ENCODE results near the gene SMIM27. TPM values are rescaled to one million over a fixed set of nuclear protein-coding genes. Genes with fewer than 3 reads are reported as not detected.

SMIM27 gene
- total and polyA plus RNA-seq, 2 experiments from 2014 or later, result 3.4 to 106 TPM

DNA sequence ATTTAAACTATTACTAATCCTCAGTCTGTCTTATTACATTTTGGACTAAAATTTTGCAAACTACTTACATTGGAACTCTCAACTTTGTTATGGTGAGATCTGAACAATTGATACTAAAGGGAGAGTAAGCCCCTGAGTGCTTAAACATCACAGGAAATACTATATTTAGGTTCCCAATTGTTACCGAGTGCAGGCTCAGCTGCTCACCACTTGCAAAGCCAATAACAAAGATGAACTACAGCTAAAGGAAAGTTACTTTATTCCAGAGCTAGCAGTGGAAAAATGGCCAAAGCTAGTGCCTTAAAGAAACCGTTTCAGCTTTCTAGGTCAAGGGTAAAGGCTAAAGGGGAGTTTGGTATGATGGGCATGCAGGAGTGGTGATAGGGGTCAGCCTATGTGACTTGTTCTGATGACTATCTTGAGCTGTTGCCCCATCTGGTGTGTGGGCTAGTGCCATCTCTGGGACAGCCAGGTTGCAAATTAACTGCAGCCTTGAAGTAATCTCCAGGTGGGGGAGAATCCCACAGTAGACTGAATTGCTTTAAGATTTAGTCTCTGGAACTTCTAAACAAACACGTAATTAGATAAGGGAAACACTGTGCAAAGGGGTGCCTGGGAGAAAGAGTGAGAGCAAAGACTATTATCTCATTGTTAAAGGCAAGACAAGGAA is 28.6 kb downstream of the SMIM27 start (continued):
- TF ChIP-seq, protein P1, sequence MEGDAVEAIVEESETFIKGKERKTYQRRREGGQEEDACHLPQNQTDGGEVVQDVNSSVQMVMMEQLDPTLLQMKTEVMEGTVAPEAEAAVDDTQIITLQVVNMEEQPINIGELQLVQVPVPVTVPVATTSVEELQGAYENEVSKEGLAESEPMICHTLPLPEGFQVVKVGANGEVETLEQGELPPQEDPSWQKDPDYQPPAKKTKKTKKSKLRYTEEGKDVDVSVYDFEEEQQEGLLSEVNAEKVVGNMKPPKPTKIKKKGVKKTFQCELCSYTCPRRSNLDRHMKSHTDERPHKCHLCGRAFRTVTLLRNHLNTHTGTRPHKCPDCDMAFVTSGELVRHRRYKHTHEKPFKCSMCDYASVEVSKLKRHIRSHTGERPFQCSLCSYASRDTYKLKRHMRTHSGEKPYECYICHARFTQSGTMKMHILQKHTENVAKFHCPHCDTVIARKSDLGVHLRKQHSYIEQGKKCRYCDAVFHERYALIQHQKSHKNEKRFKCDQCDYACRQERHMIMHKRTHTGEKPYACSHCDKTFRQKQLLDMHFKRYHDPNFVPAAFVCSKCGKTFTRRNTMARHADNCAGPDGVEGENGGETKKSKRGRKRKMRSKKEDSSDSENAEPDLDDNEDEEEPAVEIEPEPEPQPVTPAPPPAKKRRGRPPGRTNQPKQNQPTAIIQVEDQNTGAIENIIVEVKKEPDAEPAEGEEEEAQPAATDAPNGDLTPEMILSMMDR (conservative IDR thresholded peaks at IDR 0.05; ENCODE audit: low read depth in 2 of 2), result no peak
- TF ChIP-seq NANOG (IDR thresholded peaks at IDR 0.05; ENCODE audit: borderline replicate concordance), result no peak
- no peak for TF ChIP-seq JUNB (IDR thresholded peaks at IDR 0.05; ENCODE audit: unreplicated experiment)

DNA sequence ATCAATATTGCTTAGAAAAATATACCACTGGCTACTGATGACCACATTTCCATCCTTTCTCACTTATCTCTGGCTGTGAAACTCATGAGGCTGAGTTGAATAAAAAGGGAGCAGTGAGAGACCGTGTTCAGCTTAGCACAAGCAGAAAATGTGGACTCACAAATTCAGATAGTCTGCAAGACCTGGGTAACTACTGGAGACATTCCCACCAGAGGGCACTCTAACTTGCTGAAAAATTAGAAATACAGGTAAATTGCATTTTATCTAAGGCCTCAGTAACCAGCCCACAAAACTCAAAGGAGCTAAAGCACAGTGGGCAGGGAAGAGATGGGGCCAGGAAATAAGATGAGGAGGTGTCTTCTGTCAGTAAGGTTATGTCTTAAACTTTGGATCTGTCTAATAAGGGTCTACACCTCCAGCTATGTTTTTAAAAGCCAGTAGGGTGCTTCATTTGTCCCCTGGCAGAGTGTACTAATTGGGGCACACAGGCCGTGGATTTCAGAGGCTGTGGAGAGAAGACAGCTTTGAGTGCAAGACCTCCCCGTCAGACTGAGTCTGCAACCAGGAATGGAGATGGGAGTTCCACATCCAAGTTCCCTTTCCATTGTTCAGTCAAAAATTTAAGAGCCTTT is 29.5 kb downstream of the SMIM27 start:
- Histone ChIP-seq H3K27ac (ENCODE audit: low read depth) (no peak overlapping the region), H2AFZ (peak overlapping the region; percentile 14; the same call in 1 of the 2 replicates), H3K27me3 (ENCODE audit: insufficient read depth) (no peaks in the 10 kb centered on the region), H3K4me1 (ENCODE audit: insufficient read depth) (0 out of 2 replicates have a peak, but pooled peaks cover 7% of the 10 kb centered on the region), H3K9me2 (ENCODE audit: insufficient read depth) (0 out of 2 replicates have a peak, but pooled peaks cover under 1% of the 10 kb centered on the region), H4K20me1 (replicated peaks; ENCODE audit: insufficient read depth) (no peaks in the 10 kb centered on the region), H3K36me3 (ENCODE audit: insufficient read depth) (no peaks in the 10 kb centered on the region), H3K4me3 (no peak overlapping the region), H3K79me2 (replicated peaks; ENCODE audit: insufficient read depth) (no peaks in the 10 kb centered on the region), H3K4me2 (no peak overlapping the region), H3F3A (replicated peaks; ENCODE audit: low read depth) (no peaks in the 10 kb centered on the region)
- Mint-ChIP-seq H3K27me3 (ENCODE audit: insufficient read depth, low read depth, poor library complexity) (no peaks in the 10 kb centered on the region), H3K9me3 (no peaks in the 10 kb centered on the region), H3K27ac (no peak overlapping the region), H3K4me1 (peaks cover 14% of the 10 kb centered on the region), H3K36me3 (ENCODE audit: low read depth) (no peaks in the 10 kb centered on the region), H3K4me3 (no peak overlapping the region)
- TF ChIP-seq, protein P2, sequence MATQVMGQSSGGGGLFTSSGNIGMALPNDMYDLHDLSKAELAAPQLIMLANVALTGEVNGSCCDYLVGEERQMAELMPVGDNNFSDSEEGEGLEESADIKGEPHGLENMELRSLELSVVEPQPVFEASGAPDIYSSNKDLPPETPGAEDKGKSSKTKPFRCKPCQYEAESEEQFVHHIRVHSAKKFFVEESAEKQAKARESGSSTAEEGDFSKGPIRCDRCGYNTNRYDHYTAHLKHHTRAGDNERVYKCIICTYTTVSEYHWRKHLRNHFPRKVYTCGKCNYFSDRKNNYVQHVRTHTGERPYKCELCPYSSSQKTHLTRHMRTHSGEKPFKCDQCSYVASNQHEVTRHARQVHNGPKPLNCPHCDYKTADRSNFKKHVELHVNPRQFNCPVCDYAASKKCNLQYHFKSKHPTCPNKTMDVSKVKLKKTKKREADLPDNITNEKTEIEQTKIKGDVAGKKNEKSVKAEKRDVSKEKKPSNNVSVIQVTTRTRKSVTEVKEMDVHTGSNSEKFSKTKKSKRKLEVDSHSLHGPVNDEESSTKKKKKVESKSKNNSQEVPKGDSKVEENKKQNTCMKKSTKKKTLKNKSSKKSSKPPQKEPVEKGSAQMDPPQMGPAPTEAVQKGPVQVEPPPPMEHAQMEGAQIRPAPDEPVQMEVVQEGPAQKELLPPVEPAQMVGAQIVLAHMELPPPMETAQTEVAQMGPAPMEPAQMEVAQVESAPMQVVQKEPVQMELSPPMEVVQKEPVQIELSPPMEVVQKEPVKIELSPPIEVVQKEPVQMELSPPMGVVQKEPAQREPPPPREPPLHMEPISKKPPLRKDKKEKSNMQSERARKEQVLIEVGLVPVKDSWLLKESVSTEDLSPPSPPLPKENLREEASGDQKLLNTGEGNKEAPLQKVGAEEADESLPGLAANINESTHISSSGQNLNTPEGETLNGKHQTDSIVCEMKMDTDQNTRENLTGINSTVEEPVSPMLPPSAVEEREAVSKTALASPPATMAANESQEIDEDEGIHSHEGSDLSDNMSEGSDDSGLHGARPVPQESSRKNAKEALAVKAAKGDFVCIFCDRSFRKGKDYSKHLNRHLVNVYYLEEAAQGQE (IDR thresholded peaks at IDR 0.05; ENCODE audit: unreplicated experiment), result no peak
- no peak for TF ChIP-seq STAT1 (IDR thresholded peaks at IDR 0.05; ENCODE audit: unreplicated experiment)
- no peak for TF ChIP-seq EZH2 (IDR thresholded peaks at IDR 0.05; ENCODE audit: low read depth, unreplicated experiment)
- TF ChIP-seq CREB1 (CRISPR knock-in tag; IDR thresholded peaks at IDR 0.05; ENCODE audit: low read depth), result no peak
- TF ChIP-seq JUNB (IDR thresholded peaks at IDR 0.05; ENCODE audit: unreplicated experiment), result no peak
- TF ChIP-seq EZH2phosphoT487 (IDR thresholded peaks at IDR 0.05; ENCODE audit: unreplicated experiment), result no peak
- no peak for TF ChIP-seq ZNF114 (CRISPR knock-in tag; IDR thresholded peaks at IDR 0.05)
- TF ChIP-seq, protein P1 (conservative IDR thresholded peaks at IDR 0.05; ENCODE audit: low read depth in 2 of 2), result peak; percentile 75
- ATAC-seq (peak; percentile 89), DNase-seq (ENCODE audit: low spot score) (peak; percentile 86)

Data from GM23338 (cell line).